ENCODE data around the gene AVP.
A peak's percentile ranks its signal among the peaks of the same experiment; 100 is the strongest.
"Not testable (repeated sequence)": the region's sequence is repeated elsewhere in the genome, so short reads cannot be mapped to it uniquely, and the experiment has no call there.

Gene AVP

DNA sequence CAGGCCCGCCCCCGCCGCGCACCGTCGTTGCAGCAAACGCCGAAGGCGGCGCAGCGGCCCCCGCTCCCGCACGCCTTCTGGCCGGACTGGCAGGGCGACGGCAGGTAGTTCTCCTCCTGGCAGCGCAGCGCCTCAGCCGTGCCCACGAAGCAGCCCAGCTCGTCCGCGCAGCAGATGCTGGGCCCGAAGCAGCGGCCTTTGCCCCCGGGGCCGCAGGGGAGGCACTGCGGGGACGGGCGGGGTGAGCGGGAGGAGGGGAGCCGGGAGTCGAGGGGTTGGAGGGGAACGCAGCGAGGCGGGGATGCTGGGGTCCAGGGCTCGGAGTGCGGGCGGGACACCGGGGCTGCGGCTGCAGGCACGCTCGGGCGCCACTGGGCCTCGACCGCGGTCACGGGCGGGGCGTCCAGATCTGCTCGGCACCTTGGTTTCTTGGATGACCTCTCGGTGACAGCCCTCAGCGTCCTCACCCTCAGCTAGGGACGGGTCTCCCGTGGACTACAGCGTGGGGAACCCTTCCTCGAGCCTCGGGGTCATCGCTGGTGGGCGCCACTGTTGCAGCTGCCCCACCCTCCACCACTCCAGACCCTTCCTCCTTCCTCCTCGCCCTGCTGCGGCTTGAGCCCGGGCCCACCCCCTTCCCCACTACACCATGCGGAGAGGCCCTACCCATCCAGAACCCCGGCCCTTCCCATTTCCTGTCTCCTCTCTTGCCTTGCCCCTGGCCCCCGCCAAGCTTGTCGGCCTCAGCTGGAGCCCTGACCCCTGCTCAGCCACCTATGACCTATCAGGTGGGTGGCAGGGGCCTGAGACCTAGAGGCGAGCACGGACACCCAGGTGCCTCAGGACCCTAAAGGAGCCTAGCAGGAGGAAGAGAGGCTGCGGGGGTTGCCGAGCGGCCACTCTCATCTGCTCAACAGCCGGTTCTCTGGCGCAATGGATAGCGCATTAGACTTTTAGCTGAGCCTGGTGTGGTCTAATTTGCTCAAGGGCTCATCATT, 1.3 kb downstream of the AVP start:
- DNase-seq: no peak

DNA sequence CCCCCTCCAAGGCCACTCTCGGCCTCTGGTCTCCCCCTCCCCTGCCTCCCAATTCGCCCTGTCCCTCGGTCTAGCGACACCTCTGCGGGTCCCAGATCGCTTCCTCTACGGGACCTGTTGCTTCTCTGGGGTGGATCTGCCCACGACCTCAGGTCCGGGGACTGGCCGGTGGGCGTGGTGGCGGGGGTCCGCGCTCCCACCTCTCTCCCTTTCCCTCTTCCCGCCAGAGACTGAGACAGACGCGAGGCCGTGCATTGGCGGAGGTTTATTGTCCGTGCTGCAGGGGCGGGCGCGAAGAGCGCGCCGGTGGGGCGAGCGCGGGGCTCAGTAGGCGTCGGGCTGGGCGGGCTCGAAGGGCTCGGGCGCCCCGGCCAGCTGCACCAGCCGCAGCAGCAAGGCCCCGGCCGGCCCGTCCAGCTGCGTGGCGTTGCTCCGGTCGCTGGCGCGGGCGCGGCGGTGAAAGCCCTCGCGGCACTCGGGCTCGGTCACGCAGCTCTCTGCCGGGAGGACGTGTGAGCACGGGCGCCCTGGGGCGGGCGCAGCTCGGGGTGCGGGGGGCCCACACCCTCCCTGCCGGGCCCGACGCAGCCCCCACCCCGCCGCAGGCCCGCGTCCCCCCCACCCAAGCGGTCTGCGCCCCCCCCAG, 2.1 kb downstream of the AVP start:
- DNase-seq: no peak

DNA sequence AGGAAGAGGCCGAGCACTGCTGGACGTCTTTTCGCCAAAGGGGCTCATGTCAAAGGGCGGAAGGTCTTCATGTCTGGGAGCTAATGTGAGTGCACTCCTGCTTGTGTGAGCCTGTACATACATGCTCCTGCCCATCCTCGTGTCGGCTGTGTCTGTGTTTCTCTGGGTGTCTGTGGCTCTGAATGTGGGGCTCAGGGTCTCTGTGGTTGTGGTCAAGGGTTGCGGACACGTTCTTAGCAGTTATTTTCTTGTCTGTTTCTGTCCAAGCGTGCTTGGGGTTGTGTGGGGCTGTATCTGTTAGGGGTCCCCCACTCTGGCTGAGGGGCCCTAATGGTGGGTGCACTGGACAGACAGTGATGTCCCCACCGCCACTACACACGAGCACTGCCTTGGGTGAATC, 2.9 kb downstream of the AVP start:
- DNase-seq: no peak

DNA sequence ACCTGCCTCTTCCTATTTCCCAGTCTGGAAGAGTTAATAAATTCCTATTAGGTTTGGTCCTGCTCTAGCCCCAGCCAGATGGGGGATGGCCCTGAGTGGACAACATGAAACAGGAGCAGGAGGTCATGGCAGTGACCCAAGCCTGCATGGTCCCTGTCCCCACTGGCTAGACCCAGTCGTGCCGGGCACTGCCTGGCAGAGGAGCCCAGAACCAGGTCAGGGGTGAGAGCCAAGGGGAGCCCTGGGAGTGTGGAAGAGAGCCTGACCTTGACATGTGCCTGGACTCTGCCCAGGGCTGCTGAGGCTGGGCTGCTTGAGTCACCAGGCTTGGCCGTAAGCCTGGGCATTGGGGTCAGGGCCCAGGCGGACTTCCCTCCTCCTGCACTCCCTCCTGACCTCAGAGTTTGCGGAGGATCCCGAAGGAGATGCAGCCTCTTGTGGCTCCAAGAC, 3.6 kb downstream of the AVP start:
- DNase-seq: no peak

DNA sequence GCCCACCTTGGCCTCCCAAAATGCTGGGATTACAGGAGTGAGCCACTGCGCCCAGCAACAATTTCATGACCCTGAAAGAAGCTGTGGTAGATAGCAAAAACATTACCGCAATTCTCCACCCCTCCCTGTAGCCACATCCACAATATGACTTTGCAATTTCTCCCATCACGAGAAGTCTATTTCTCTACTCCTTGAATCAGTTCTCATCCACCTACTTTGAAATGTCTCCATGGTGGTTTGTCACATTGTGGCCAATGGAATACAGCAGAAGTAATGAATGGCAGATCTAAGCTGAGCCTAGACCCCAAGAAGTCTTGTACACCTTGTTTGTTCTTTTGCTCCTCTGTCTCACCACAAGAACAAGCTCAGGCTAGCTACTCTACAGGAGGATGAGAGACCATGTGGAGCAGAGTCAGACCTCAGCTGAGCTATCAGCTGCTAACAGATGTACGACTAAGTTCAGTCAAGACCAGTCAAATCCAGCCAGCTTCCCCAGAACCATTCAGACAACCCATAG, 6.8 kb downstream of the AVP start:
- no peak for DNase-seq

DNA sequence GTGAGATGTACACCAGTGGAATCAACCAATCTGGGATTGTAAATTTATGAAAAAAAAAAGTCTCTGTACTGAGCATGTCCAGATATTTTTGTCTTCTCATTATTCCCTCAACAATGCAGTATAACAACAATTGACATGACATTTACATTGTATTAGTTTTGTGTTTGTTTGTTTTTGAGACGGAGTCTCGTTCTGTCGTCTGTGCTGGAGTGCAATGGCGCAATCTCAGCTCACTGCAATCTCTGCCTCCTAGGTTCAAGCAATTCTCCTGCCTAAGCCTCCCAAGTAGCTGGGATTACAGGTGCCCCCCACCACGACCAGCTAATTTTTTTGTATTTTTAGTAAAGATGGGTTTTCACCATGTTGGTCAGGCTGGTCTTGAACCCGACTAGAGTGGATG, 9.2 kb downstream of the AVP start:
- DNase-seq: not testable (repeated sequence)

DNA sequence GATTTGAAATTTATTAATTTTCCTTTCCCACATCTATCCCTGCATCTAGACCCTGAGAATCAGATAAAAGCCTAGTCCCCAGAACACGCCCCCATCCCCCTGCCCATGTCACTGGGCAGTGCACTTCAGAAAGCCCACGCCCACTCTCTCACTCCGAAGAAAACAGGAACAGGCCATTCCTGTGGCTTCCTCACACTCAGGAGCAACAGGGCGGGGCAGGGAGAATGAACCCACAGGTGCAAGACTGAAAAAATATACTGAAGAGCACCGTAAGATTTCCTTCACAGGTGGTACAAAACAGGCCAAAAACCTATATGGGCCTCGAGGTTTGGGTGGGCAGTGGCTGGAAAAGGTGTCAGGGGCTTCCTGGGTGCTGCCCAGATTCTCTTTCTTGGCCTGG, 9.7 kb downstream of the AVP start:
- no peak for DNase-seq

DNA sequence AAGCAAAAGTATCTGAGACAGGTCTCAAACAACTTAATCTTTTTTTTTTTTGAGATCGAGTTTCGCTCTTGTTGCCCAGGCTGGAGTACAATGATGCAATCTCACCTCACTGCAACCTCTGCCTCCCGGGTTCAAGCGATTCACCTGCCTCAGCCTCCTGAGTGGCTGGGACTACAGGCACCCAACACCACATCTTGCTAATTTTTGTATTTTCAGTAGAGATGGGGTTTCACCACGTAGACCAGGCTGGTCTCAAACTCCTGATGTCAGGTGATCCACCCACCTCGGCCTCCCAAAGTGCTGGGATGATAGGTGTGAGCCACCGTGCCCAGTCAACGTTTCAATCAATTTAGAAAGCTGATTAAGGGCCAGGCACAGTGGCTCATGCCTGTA, 11.3 kb downstream of the AVP start:
- not testable (repeated sequence) for DNase-seq

DNA sequence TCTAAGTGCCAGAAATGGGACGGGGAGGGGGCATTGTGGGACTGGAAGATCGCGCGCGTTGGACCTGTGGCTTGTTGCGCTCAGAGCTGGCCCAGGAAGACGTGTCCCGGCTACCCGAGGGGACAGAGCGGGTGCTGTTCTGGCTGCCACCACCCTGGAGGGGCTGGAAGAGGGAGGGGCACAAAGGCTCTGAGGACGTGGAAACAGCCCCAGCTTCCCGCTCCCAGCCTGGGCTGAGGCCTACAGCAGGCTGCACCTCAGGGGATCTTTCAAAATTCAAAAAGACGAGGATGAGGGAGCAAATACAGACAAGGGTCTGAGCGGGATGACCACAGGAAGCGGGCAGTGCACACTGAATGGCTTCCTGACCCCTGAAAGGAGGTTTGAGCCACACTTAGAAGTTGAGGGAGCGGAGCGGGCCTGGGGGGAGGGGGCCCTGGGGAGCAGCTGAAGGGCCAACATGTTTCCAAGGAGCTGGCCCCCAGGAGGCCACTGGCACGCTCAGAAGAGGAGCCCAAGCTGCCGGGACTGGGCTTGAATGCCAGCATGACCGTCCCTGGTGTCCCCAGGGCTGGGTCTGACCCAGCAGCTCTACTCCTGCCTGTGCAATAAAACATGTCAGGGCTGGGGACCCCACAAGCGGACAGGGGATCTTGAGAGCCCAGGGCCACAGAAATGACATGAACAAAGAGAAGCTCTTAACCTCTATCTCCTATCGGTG, 11.8 kb downstream of the AVP start:
- no peak for DNase-seq

DNA sequence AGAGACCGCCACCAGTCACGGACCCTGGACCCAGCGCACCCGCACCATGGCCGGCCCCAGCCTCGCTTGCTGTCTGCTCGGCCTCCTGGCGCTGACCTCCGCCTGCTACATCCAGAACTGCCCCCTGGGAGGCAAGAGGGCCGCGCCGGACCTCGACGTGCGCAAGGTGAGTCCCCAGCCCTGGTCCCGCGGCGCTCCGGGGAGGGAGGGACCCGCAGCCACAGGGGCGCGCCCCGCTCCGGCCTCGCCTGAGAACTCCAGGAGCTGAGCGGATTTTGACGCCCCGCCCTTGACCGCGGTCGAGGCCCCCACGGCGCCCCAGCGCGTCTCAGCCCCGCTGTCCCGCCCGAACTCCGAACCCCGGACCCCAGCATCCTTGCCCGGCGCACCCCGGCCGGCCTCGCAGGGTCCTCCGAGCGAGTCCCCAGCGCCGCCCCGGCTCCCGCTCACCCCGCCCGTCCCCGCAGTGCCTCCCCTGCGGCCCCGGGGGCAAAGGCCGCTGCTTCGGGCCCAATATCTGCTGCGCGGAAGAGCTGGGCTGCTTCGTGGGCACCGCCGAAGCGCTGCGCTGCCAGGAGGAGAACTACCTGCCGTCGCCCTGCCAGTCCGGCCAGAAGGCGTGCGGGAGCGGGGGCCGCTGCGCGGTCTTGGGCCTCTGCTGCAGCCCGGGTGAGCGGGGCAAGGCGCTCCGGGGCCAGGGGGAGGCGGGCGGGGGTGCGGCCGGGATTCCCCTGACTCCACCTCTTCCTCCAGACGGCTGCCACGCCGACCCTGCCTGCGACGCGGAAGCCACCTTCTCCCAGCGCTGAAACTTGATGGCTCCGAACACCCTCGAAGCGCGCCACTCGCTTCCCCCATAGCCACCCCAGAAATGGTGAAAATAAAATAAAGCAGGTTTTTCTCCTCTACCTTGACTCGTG, 12.7 kb downstream of the AVP start, which contains the start of gene OXT:
OXT (plus strand) TSS at position 11 of the 920 bp plus-strand sequence; CDS start at position 47, 36 bp downstream.
- DNase-seq: peak; percentile 79

DNA sequence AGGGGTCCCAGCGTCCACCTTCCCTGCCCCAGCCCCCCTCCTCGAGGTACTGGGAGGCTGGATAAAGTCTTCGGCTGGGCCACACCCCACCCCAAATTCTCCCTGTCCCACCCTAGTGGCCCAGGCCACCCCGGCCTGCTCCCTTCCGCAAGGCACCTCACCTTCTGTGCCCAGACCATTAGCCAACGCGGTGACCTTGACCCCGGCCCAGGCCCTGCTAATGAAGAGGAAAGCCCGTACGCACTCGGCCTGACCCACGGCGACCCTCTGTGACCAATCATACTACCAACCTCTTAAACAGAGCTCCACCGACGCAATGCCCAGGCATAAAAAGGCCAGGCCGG, 13.3 kb downstream of the AVP start:
- DNase-seq: no peak

DNA sequence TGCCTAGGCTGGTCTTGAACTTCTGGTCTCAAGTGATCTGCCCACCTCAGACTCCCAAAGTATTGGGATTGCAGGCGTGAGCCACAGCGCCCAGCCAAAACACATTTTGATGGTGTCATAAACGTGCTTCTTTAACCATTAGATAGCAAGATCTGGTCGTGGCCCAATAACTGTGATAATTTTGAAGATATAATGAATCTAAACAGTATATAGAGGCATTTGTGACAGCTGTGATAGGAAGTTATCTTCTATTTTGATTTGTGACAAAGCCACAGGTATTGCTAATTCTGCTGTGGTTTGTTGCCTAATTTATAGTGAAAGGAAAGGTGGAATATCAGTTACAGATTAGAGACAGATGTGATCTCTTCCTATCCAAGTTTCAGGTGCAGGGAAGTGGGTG, 13.8 kb downstream of the AVP start:
- no peak for DNase-seq

DNA sequence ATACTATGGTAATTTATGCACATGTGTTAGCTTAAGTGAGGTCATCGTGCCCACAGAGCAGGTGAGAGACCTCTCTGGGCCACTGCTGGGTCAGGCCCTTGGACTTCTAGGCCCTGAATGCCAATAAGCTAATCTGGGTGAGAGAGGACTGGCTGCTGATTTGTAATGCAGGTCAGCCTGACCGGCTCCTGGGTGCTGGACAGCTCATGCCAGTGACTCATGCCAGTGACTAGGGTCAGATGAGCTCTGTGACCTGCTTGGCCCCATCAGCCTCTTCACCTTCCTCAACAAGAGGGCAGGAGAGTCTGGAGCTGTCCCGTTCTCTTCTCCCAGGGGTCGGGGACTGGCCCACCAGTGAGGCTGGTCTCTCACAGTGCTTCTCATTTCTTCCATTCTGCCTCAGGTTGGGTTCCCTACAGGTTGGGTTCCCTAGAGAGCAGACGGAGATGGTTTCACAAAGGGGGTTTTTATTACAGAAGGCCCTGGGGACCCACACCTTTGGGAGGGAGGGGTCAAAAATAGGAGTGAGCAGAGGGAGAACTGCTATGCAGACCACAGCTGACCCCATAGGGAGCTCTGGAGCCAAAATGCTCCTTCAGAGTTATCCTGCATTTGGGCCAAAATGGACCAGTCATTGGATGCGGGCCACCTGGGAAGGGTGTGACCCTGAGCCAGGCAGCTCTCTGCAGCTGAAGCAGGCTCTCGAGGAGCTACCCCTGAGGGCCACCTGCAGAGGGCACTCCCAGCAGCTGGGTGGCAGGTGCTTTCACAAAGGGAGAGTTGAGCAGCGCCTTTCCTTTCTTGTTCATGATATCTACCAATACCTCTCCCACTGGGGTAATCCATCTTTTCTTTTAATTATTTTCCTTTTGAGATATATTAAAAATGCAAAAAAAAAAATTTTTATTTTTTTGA, 15.3 kb downstream of the AVP start:
- peak; percentile 39 for DNase-seq

DNA sequence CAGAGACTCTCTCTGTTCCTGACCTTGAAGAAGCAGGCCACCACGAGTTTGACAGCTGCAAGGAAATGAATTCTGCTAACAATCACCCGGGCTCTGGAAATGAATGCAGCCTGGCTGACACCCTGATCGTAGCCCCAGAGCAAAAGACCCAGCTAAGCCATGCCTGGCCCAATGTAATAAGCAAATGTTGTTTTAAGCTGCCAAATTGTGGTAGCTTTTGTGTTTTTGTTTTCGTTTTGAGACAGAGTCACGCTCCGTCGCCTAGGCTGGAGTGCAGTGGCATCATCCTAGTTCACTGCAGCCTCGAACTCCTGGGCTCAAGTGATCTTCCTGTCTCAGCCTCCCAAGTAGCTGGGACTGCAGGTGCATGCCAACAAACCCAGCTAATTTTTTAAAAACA, 16.4 kb downstream of the AVP start:
- no peak for DNase-seq

DNA sequence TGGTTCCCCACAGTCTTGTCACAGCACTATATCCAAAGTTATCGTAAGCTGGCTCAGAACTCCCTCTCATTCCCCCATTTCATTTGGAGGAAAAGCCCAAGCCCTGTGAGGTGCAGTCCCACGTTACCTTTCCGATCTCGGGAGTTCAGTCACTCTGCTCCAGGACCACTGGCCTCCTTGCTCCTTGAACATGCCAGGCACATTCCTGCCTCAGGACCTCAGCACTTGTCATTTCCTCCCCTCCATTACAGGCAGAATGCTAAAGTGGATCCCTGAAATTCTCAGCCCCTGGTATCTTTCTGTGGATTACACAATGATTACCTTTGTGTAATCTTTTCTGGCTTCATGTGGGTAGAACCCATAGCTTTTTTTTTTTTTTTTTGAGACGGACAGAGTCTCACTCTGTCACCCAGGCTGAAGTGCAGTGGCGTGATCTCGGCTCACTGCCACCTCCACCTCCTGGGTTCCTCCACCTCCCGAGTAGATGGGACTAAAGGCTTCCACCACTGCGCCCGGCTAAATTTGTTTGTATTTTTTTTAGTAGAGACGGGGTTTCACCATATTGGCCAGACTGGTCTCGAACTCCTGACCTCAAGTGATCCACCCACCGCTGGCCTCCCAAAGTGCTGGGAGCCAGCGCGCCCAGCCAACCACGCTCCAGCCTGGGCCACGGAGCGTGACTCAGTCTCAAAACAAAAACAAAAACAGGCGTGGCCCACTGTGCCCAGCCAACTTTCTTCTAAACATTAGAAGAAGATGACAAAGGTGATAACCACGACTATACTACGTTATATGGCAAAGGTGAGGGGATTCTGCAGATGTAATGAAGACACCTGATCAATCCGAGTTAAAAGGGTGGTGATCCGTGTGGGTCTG, 17.1 kb downstream of the AVP start:
- DNase-seq: no peak

DNA sequence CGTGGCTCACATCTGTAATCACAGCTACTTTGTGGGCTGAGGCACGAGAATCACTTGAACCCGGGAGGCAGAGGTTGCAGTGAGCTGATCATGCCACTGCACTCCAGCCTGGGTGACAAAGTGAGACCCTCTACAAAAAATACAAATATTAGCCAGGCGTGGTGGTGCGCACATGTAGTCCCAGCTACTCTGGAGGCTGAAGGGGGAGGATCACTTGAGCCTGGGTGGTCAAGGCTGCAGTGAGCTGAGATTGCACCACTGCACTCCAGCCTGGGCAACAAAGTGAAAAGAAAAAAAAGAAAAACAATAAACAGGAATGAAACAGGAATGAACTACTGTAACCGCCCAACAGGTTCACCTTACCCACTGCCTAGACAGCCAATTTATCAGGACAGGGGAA, 20.4 kb downstream of the AVP start:
- DNase-seq: not testable (repeated sequence)

DNA sequence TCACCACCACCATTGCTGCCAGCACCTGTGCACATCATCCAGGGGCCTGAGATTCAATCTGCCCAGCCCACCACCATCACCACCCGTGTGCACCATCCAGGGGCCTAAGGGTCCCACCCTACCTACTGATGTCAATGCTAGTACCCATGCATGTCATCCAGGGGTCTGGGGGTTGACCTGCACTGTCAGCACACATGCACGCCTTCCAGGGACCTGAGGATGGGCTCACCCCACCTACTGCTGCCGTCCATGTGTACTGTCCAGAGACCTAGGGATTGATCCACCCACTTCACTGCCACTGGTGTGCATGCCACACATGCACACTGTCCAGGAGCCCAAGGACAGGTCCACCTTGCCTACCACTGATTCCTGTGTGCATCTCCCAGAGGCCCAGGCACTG, 25.0 kb downstream of the AVP start:
- DNase-seq: no peak

DNA sequence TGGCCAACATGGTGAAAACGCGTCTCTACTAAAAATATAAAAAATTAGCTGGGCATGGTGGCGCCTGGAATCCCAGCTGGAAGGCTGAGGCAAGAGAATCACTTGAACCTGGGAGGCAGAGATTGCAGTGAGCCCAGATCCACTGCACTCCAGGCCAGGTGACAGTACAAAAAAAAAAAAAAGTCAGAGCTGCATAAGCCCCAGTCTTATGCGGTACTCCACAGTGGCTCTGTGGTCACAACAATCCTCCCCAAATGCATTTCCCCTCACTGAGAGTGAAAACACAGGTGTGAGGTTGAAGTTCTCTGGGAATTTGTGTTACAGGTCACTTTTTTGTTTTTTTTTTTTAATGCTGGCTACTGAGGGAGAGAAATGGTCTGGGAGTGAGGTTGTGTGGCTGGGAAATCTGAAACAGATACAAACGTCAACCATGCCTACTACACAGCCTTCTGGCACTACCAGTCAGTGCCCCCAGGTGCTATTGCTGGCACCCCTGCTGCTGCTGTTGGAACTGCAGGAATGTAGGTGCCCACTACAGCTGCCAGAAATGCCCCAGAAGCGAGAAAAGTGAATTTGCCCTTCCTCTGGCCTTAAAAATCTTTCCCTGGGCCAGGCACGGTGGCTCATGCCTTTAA, 33.0 kb downstream of the AVP start:
- DNase-seq: no peak
